C4-2B (cell line): ENCODE data around the gene NDFIP1.

Source experiments
- ZFX ChIP-seq: fragments of 450-650 bp; IDR thresholded peaks from 2 replicates; pipeline ENCODE4 v1.6.1; 2017
- TF ChIP-seq, protein P1 (sequence below): fragments of 450-650 bp; conservative IDR thresholded peaks from 2 replicates; pipeline ENCODE4 v1.5.1; 2017; ENCODE audit warnings: mild to moderate bottlenecking

DNA sequence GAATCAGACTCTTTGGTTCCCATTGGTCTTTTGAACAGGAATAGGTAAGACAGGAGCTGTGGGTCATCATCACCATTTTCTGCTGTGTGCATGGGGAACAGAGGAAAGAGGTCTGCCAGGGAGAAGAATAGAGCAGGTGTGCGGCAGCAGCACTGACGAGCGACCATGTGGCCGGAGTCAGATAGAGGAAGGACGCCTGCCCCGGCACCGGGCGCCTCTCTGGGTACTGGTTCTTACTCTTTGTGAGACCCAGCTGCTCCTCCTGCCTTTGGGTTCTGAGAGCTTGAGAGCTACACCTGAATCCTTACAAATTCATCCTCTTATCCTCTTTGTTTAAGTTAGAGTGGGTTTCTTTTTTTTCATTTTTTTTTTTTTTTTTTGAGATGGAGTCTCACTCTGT is 90.8 kb downstream of the NDFIP1 start:
- TF ChIP-seq, protein P1, sequence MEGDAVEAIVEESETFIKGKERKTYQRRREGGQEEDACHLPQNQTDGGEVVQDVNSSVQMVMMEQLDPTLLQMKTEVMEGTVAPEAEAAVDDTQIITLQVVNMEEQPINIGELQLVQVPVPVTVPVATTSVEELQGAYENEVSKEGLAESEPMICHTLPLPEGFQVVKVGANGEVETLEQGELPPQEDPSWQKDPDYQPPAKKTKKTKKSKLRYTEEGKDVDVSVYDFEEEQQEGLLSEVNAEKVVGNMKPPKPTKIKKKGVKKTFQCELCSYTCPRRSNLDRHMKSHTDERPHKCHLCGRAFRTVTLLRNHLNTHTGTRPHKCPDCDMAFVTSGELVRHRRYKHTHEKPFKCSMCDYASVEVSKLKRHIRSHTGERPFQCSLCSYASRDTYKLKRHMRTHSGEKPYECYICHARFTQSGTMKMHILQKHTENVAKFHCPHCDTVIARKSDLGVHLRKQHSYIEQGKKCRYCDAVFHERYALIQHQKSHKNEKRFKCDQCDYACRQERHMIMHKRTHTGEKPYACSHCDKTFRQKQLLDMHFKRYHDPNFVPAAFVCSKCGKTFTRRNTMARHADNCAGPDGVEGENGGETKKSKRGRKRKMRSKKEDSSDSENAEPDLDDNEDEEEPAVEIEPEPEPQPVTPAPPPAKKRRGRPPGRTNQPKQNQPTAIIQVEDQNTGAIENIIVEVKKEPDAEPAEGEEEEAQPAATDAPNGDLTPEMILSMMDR, result no peak
- no peak for TF ChIP-seq ZFX
